Islet of Langerhans (tissue), 1 donor: ENCODE results near the gene CCDC34.
"Not testable (repeated sequence)": the region's sequence is repeated elsewhere in the genome, so short reads cannot be mapped to it uniquely, and the experiment has no call there.

ENCODE experiments used
- FAIRE-seq: peaks from one replicate; lab custom pipeline; 2011; peaks lifted over from hg19 to GRCh38; lab: Jason Lieb, UNC

CCDC34 gene

DNA sequence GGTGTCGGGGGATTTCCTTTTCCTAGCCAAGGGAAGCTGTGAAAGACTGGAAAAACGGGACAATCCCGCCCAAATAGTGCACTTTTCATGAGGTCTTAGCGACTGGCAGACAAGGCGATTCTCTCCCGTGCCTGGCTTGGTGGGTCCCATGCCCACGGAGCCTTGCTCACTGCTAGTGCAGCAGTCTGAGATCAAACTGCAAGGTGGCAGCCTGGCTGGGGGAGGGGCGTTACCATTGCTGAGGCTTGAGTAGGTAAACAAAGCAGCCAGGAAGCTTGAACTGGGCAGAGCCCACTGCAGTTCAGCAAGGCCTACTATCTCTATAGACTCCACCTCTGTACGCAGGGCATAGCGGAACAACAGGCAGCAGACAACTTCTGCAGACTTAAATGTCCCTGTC, 41.7 kb downstream of the CCDC34 start:
- FAIRE-seq, result not testable (repeated sequence)

GRCh38 chr11:27319072-27319471, 43.9 kb downstream of the CCDC34 start:
- FAIRE-seq, result no peak

DNA sequence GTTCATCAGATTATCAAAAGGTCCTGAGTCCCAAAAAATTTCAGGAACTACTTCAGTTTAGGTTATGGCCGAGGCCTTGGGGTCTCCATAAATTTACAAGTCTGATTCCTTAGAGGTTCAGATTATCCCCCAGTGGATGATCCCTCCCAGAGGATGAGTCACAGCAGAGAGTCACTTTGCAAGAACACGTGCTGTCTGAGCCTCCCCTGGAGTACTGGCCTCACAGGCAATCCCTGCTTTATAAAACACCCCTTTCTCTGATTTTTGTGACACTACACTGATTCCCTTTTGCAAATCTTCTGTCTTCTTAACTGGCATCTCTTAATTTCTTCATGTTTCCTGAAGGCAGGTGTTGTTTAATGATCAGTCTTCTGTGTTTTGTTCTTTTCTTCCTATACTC, 45.3 kb downstream of the CCDC34 start:
- FAIRE-seq, result no peak

DNA sequence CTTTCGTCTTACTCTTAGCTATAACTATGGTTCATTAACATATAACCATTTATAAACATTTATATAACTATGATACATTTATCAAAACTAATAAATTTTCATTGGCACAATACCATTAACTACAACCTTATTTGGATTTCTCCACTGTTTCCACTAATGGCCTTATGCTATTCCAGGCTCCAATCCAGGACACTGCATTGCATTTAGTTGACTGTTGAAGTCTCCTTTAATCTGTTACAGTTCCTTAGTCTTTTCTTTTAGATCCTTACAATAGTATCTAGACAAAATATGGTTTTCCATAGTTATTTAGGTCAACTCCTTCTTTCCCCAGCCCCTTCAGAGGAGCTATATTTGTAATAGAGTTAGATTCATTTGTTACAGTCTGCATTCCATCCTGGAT, 47.2 kb downstream of the CCDC34 start:
- FAIRE-seq, result no peak

DNA sequence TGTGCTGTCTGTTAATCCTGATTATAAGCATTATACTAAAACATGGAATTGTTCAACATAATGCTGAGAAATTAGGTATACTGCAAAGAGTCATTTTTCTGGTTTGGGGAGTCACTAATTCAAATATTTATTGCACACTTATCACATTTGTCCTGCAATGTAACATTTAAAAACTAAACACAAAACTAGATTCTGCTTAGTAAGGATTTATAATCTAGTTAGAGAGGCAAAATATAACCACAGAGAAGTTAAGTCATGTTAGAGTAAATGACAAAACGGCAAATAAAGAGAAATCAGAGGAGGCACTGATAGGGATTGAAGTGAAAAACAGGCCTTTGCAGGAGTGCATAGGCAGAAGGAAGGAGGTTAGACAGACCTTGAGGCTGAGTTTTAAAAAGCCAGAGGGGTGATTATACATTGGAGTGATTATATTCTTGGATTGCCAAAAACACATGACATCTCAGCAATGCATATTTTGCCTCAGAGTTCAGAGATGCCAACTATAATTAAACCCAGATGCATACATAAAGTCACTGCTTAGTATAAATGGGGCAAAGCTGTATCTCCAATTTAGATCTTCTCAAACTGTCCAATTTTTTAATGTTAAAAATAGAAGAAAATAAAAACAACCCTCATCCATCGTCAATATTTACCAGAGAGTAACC, 49.7 kb downstream of the CCDC34 start:
- FAIRE-seq, result no peak

GRCh38 chr11:27312110-27312509, 50.9 kb downstream of the CCDC34 start:
- FAIRE-seq, result peak; percentile 92

- no peak for FAIRE-seq
Measured at GRCh38 chr11:27310707-27311106, 52.3 kb downstream of the CCDC34 start.

GRCh38 chr11:27310182-27310581, 52.8 kb downstream of the CCDC34 start:
- FAIRE-seq, result no peak

DNA sequence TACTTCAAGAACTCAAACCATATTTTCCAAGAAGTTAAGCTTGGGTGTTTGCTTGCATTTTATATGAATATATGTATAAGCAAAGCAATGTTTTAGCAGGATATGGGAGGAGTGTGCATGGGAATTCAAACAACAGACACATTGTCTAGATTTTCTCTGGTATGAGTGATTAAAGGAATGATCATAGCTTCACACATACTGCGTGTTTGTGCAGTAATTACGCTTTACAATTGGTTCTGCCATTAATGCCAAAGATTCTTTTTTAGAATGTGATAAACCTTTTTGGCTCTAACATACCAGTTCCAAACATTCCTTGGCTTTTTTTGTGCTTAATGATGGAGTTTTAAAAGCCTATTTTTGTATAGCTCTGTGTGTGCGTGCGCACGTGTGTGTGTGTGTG, 54.0 kb downstream of the CCDC34 start:
- no peak for FAIRE-seq

- FAIRE-seq, result no peak
Measured at GRCh38 chr11:27307232-27307631, 55.8 kb downstream of the CCDC34 start.

DNA sequence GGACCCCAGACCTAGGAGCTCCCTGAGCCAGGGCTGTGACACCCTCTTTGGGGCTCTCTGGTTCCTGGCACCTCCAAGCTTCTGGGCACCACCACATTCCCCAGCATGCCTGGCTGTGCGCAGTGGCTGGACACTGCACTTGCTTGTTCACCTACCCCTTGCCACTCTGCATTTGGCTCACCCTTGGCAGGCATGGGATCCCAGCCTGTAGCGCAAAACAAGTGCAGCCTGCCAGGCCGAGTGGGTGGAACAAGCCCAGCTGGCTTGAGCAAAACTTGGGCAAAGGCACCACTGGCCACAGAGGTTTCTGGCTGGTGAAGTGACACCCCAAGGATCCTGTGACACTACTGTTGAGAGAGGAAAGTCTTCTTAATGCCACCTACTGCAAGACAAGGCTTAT, 57.3 kb downstream of the CCDC34 start:
- FAIRE-seq, result no peak

GRCh38 chr11:27304514-27304913, 58.5 kb downstream of the CCDC34 start:
- FAIRE-seq, result no peak

- FAIRE-seq, result no peak
Measured at GRCh38 chr11:27303903-27304302, 59.1 kb downstream of the CCDC34 start.

DNA sequence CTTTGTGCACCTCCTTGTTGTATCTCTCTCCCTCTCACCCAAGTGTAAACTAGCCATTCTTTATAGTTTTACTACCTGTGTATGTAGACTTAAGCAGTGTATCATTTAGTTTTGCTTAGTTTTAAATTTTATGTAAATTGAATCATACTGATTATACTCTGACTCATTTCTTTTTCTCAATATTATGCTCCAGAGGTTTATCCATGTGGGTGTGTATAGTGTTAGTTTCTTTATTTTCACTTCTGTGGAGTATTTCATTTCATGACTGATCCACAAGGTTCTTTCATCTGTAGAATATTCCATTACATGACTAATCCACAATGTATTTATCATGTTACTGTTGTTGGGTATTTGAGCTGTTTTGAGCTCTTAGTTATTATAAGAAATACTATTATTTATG, 62.0 kb downstream of the CCDC34 start:
- FAIRE-seq, result no peak

DNA sequence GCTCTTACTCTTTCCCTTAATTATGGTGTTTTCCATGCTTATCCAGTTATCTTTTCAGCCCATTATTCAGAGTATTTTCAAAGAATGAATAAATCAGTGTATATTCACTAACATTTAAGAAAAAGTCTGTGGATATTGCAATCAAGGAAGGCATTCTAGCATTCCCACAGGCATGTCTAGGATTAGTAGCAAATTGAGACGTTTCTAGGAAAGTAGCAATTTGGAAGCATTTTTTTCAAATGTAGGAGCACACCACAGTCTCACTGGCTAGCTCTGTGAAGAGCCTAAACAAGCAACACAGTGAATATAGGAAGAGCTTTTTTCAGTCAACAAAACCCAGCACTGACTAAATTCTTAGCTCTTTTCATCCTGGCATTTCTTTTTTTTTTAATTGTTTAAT, 65.4 kb downstream of the CCDC34 start:
- FAIRE-seq, result no peak

DNA sequence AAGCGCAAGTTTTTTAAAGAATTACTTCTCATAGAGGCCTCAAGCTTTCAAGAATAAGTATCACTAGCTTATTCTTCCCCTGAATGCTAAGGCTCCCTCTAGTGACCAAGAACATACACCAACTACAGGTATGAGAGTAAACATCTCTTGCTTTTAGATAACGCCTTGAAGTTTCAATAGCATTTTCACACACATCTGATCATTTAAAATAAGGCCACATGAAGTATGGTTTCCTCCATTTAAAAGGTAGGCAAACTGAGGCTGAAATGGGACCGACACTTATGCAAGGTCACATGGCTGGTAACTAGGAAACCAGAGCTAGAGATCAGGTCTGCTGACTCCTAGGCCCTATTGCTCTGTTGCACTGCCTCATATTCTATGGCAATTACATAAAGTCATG, 66.5 kb downstream of the CCDC34 start:
- peak; percentile 86 for FAIRE-seq

GRCh38 chr11:27295928-27296327, 67.1 kb downstream of the CCDC34 start:
- FAIRE-seq, result no peak

GRCh38 chr11:27294654-27295053, 68.4 kb downstream of the CCDC34 start:
- FAIRE-seq, result no peak

- FAIRE-seq, result no peak
Measured at GRCh38 chr11:27293515-27294417, 69.2 kb downstream of the CCDC34 start.

DNA sequence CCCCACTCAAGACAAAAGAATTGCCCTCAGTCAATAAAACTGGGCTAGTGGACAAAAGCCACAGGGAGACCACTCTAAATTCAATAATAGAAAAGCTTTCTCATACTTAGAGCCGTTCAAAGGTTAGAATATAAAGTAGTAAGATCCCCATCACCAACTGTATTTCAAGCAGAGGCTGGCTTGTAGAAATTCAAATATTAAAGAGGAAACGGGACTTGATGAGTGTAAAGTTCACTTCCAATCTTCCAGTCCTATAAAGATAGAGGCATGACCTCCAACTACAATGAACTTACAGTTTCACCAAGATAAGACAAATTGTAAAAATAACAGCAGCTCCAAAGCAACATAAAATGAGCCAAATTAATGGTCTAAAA, 70.4 kb downstream of the CCDC34 start:
- no peak for FAIRE-seq

DNA sequence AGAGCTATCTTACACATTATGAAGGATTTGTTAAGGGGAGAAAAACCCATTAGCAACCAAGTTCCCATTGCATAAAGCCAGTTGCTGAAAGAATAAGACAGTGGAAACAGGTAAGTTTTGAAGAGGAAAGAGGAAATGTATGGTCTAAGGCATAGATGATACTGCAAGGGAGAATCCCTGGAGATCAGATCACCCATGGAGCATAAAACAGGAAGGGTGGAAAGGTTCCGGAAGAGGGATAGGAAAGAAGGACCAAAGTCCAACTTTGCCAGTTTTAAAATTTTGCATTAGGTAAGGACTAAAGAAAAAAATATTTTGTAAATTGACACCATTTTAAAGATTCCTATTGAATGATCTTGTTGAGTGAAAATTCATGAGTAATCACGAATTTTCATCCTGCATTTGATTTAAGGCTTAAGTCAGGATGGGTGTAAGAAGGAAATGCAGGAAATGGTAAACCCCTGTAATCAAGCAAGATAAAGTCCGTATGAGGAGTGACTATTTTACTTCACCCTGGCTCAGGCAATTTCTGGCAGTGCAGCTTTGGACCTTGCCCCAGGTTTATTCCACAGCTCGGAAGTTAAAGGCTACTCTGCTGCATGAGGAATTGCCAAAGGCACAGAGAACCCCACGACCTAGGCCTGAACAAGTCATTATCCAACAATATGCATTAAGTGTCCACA, 70.9 kb downstream of the CCDC34 start:
- no peak for FAIRE-seq

DNA sequence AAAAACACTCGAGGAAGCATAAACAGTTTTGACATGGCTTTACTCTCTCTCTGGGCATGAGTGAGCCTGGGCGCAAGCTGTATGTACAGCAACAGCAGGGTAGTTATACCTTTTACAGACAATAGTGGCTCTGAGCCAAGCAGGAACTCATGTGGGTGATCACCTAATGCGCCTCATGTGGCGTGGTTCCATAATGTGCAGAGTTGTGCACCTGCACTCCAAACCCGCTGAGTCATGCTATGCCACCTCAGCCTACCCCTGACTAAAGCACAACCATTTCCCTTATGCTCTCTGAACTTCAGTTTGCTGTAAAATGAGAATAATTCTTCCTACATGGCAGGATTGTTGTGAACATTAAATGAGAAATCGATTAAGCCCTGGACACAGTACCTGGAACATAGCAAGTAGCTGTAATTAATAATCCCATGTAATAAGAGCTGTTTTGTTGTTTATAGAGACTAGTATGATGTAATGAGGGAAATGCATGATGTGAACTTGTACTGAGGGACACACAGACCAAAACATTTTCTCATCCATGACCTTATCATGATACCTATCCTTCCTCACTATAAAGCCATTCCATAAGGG, 71.6 kb downstream of the CCDC34 start:
- no peak for FAIRE-seq
